Astrocyte of the spinal cord (primary cell): ENCODE results near the gene LRP5.

Experiments
- DNase-seq: peaks from one replicate; pipeline ENCODE4 v3.0.0; 2011; ENCODE audit warnings: low read depth, low spot score
- H3K4me3 ChIP-seq: 2 replicates; pipeline ENCODE4 v1.5.1; 2011; ENCODE audit warnings: low read depth, mild to moderate bottlenecking, low read length, moderate library complexity
- in situ Hi-C: cut with HindIII; loops from 2 replicates; pipeline ENCODE4 v1.10.0; 2017; ENCODE audit warnings: low sequenced_read_pairs
- TF ChIP-seq, protein P1 (sequence below): IDR thresholded peaks from 2 replicates; pipeline ENCODE4 v1.5.1; 2012; ENCODE audit warnings: low read depth, mild to moderate bottlenecking, low read length, inconsistent platforms

Gene LRP5

DNA sequence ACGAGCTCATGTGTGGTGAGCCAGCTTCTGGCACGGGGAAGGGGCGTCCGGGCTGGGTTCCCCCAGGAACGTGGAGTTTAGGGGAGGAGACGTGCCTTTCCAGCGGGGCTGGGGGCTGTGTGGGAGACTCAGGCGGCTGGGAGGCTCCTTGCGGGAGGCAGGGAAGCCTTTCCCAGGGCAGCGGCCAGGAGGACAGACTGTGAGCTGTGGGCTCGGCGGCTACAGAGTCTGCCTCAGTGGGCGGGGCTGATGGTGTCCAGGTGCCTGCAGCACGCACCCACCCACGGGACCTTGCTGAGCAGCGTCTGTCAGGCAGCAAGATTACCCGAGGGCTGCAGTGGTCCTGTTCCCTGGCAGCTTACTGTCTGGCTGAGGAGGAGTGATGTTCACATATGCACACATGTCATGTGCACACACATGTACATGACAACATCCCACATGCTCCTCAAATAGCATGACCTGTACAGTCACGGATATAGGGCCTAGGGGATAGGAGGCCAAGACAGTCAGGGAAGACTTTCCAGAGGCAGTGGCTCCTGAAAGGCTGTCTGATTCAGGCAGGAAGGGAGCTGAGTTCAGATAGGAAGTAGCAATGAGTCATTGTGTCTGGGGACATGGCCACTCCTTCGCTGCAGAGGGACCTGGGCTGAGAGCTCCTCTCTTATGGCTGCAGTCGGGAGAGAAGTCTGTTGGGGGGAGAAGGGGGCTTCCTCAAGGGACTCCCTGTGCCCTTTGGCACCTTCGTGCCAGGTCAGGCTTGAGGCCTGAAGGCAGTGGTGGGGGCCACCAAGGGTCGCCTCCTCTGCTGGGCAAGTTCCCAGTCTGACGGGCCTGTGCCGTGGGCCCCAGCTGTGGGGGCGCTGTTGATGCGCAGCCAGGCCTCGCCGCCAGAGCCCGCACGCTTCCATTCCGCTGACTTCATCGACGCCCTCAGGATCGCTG lies 124.9 kb downstream of the LRP5 start:
- peak; percentile 56 for DNase-seq
- TF ChIP-seq, protein P1, sequence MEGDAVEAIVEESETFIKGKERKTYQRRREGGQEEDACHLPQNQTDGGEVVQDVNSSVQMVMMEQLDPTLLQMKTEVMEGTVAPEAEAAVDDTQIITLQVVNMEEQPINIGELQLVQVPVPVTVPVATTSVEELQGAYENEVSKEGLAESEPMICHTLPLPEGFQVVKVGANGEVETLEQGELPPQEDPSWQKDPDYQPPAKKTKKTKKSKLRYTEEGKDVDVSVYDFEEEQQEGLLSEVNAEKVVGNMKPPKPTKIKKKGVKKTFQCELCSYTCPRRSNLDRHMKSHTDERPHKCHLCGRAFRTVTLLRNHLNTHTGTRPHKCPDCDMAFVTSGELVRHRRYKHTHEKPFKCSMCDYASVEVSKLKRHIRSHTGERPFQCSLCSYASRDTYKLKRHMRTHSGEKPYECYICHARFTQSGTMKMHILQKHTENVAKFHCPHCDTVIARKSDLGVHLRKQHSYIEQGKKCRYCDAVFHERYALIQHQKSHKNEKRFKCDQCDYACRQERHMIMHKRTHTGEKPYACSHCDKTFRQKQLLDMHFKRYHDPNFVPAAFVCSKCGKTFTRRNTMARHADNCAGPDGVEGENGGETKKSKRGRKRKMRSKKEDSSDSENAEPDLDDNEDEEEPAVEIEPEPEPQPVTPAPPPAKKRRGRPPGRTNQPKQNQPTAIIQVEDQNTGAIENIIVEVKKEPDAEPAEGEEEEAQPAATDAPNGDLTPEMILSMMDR: no peak

DNA sequence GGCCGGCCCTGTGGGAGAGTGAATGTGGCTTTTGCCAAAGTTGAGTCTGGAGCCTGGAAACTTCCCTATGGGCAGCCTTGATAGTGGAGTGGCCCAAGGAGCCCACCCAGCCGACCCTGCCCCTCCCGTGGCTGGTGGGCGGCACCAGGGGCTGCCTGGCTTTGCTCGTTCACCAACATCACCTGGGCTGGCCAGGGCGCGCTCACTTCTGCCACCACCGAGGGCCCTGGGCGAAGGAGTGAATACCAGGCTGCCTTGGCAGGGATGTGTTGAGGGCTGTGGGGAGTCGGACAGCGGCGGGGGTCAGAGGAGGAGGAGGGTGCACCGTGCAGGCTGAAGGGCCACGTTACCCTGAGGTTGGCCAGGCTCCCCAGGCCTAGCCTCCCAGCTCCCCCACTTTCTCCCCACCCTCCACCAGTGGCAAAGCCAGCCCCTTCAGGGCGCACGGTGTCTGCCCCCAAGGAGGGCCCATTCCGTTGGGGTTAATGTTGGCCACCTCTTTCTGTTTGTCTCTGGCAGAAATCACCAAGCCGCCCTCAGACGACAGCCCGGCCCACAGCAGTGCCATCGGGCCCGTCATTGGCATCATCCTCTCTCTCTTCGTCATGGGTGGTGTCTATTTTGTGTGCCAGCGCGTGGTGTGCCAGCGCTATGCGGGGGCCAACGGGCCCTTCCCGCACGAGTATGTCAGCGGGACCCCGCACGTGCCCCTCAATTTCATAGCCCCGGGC lies 125.7 kb downstream of the LRP5 start:
- in situ Hi-C loops: no loop called here
- DNase-seq: no peak
- TF ChIP-seq, protein P1: no peak
- H3K4me3 ChIP-seq: no peak overlapping the region

More for the DNA sequence above, 124.9 kb downstream of the LRP5 start:
- in situ Hi-C loops: no loop called here
- H3K4me3 ChIP-seq: no peak overlapping the region

DNA sequence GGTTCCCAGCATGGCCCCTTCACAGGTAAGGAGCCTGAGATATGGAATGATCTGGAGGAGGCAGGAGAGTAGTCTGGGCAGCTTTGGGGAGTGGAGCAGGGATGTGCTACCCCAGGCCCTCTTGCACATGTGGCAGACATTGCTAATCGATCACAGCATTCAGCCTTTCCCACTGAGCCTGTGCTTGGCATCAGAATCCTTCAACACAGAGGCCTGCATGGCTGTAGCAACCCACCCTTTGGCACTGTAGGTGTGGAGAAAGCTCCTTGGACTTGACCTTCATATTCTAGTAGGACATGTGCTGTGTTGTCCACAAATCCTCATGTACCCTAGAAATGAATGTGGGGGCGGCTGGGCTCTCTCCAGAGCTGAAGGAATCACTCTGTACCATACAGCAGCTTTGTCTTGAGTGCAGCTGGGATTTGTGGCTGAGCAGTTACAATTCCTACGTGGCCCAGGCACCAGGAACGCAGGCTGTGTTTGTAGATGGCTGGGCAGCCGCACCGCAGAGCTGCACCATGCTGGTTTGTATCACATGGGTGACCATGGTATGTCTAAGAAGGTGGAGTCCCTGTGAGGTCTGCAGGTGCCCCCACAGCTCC lies 126.4 kb downstream of the LRP5 start:
- DNase-seq: no peak
- in situ Hi-C loops: no loop called here
- no peak overlapping the region for H3K4me3 ChIP-seq
- TF ChIP-seq, protein P1: no peak

DNA sequence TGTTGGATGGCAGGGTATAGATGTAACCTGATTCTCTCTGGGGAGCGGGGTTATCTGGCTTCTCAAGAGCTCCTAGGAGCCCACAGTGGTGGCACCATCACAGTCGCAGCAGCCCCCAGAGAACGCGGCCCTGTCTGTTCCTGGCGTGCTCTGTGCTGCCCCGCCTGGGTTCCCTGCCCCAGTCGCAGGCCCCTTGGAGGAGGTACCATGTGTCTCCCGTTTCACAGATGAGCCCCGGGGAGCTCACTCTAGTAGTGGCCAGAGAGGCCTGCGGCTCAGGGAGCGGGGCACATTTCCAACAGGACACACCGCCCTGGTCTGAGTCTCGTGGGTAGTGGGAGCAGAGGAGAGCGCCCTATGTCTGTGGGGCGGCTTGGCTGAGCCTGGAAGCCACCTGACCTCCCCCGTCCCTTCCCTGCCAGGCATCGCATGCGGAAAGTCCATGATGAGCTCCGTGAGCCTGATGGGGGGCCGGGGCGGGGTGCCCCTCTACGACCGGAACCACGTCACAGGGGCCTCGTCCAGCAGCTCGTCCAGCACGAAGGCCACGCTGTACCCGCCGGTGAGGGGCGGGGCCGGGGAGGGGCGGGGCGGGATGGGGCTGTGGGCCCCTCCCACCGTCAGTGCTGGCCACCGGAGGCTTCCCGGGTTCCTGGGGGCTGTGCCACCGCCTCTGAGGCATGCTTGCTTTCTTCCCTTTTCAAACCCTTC lies 127.1 kb downstream of the LRP5 start:
- TF ChIP-seq, protein P1: no peak
- no peak for DNase-seq
- in situ Hi-C loops: no loop called here
- no peak overlapping the region for H3K4me3 ChIP-seq

DNA sequence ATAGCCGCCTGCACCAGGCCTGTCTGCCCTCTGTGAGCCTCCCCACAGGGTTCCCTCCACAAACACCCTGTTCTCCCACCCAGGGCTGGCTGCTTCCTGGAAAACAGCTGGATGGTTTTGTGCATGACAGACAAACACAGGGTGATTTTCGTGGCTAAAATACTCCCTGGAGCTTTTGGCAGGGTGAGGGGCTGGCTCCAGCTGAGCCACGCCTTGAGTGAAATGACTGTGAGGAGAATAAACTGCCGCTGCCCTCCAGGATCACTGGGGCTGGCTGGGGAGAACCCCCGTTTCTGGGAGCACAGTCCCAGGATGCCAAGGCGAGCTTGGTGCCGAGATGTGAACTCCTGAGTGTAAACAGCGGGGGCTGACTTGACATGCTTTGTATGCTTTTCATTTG lies 127.8 kb downstream of the LRP5 start:
- H3K4me3 ChIP-seq: no peak overlapping the region
- DNase-seq: peak; percentile 23
- in situ Hi-C loops: no loop called here
- TF ChIP-seq, protein P1: no peak
